Measurements from ENCODE around the gene CDK16.

The CDK16 gene

GRCh38 chrX:47215291-47215900, 3.1 kb upstream of the CDK16 start:
- intact Hi-C loops (cut with DNase I; ENCODE audit: low total_unique reads): no loop called here
- Histone ChIP-seq H3K4me1 (peaks cover 0 to 27% (median 18%) of the 10 kb centered on the region in 4 donors), H3K27ac (no peak overlapping the region), H3K36me3 (peaks cover 19 to 61% (median 57%) of the 10 kb centered on the region in 3 donors), H3K4me3 (no peak overlapping the region), H3K9me3 (no peaks in the 10 kb centered on the region), H3K27me3 (no peaks in the 10 kb centered on the region)
- DNase-seq: peak in 1 of 2 donors; percentile 32
- TF ChIP-seq CTCF (IDR thresholded peaks at IDR 0.05): no peak

- Histone ChIP-seq H3K27me3 (no peaks in the 10 kb centered on the region), H3K27ac (peak overlapping the region; percentile 75 to 83), H3K9me3 (no peaks in the 10 kb centered on the region), H3K36me3 (peaks cover 16 to 50% (median 48%) of the 10 kb centered on the region in 3 donors), H3K4me3 (no peak overlapping the region), H3K4me1 (peaks cover 0 to 28% (median 21%) of the 10 kb centered on the region in 4 donors)
- TF ChIP-seq CTCF (IDR thresholded peaks at IDR 0.05): no peak
- intact Hi-C loops (cut with DNase I; ENCODE audit: low total_unique reads): no loop called here
- DNase-seq: peak in 1 of 2 donors; percentile 19
Observed at GRCh38 chrX:47216393-47216925, 2.0 kb upstream of the CDK16 start.

GRCh38 chrX:47217121-47217851, 1.2 kb upstream of the CDK16 start:
- peak in 1 of 2 donors; percentile 29 for DNase-seq
- peaks cover 13 to 42% (median 41%) of the 10 kb centered on the region in 3 donors for H3K36me3 ChIP-seq
- no peaks in the 10 kb centered on the region for H3K27me3 ChIP-seq
- H3K4me3 ChIP-seq: peak overlapping the region; percentile 31 to 44
- peak overlapping the region; percentile 75 to 83 for H3K27ac ChIP-seq
- TF ChIP-seq CTCF (IDR thresholded peaks at IDR 0.05): no peak
- H3K4me1 ChIP-seq: peaks cover 0 to 28% (median 21%) of the 10 kb centered on the region in 4 donors
- intact Hi-C loops (cut with DNase I; ENCODE audit: low total_unique reads): no loop called here
- no peaks in the 10 kb centered on the region for H3K9me3 ChIP-seq

GRCh38 chrX:47217852-47218279, 615 bp upstream of the CDK16 start:
- intact Hi-C loops (cut with DNase I; ENCODE audit: low total_unique reads): no loop called here
- Histone ChIP-seq H3K27me3 (no peaks in the 10 kb centered on the region), H3K4me1 (peaks cover 0 to 28% (median 21%) of the 10 kb centered on the region in 4 donors), H3K36me3 (peaks cover 9 to 36% (median 35%) of the 10 kb centered on the region in 3 donors), H3K9me3 (no peaks in the 10 kb centered on the region), H3K4me3 (peak overlapping the region; percentile 88 to 93), H3K27ac (peak overlapping the region; percentile 94 to 96)
- TF ChIP-seq CTCF (IDR thresholded peaks at IDR 0.05): no peak
- DNase-seq: peak; percentile 97 to 99

- Histone ChIP-seq H3K27me3 (no peaks in the 10 kb centered on the region), H3K4me3 (peak overlapping the region; percentile 88 to 93), H3K4me1 (peaks cover 0 to 28% (median 21%) of the 10 kb centered on the region in 4 donors), H3K36me3 (peaks cover 5 to 36% (median 34%) of the 10 kb centered on the region in 3 donors), H3K27ac (peak overlapping the region; percentile 94 to 96), H3K9me3 (no peaks in the 10 kb centered on the region)
- peak; percentile 36 to 73 for DNase-seq
- intact Hi-C loops (cut with DNase I; ENCODE audit: low total_unique reads): no loop called here
- no peak for TF ChIP-seq CTCF (IDR thresholded peaks at IDR 0.05)
Observed at GRCh38 chrX:47218920-47219815, 687 bp downstream of the CDK16 start.

Data from tibial artery (tissue), 4 donors.